Lower leg skin (tissue), 4 donors: ENCODE results near the gene VAV2. TPM values are rescaled to one million over a fixed set of nuclear protein-coding genes. Genes with fewer than 3 reads are reported as not detected.
"Not testable (repeated sequence)": the region's sequence is repeated elsewhere in the genome, so short reads cannot be mapped to it uniquely, and the experiment has no call there.

Experiments
- DNase-seq, 2 donors: peaks; one replicate each; pipeline ENCODE4 v3.0.0-alpha.2; 2019; ENCODE audit warnings: low spot score in 2 of 2
- H3K4me3 ChIP-seq: fragments of 200-600 bp; sonication (generic); 2 replicates; pipeline ENCODE4 v1.5.1; 2017; ENCODE audit warnings: mild to moderate bottlenecking, low read depth; ENCODE audit not compliant: poor library complexity, severe bottlenecking
- CTCF ChIP-seq, 3 donors: fragments of 450-650 bp; IDR thresholded peaks; one replicate each; pipeline ENCODE4 v1.5.1; 2016; ENCODE audit warnings: antibody characterized with exemption in 3 of 3, mild to moderate bottlenecking in 3 of 3, moderate library complexity in 2 of 3
- POLR2A ChIP-seq, 2 donors: fragments of 450-650 bp; IDR thresholded peaks; one replicate each; pipeline ENCODE4 v1.6.1; 2016 to 2017; ENCODE audit warnings: antibody characterized with exemption in 2 of 2, mild to moderate bottlenecking in 1 of 2, moderate library complexity in 1 of 2
- WGBS, 2 donors: methylation state at CpG; one replicate each; pipeline ENCODE4 v1.1.5; 2018; 5-methylcytosine and 5-hydroxymethylcytosine counted together
- intact Hi-C: fragments of 100-400 bp; cut with DNase I; formaldehyde crosslinking; loops from one replicate; pipeline ENCODE4 v1.15.0; 2023; ENCODE audit warnings: low total_unique reads
- total RNA-seq, 4 donors: library from RNA; depleted of rRNA; stranded (reverse); fragments of >200 nt; gene quantifications; one replicate each; pipeline ENCODE4 v1.1.0, GENCODE V29; 2016

The VAV2 gene
- total RNA-seq, 4 donors from 2014 or later: 6.8 to 9.1 (median 7.5) TPM

DNA sequence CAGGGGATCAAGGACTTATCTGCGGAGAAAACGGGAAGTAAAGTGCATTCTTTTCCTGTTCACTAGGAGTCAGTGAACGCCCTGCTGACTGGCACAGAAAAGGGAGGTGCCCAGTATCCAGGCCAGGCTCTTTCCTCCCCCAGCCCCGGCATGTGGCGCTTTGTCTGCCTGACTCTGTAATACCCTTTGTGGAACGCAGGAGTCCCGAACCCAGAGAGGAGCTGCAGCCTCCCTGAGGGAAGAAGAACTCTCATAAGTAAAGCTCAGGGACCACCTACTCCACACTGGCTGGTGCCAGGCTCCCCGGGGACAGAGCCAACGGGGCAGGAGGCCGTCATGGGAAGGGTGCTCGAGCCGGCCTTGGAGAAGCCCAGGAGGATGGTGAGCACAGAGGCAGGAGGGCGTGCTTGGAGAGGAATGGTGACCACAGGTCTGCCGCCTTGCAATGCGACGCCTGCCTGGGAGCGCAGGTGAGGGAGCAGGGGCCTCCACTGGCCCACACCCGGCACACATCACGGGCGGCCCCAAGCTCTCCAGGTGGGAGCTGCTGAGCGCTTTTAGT is 31.5 kb downstream of the VAV2 start:
- H3K4me3 ChIP-seq: no peak overlapping the region
- intact Hi-C loops: no loop called here
- DNase-seq: no peak
- 67 to 73% methylated on average over 18 to 20 of the region's 21 CpGs for WGBS, 2 donors
- TF ChIP-seq CTCF (IDR thresholded peaks at IDR 0.05) (no peak), POLR2A (IDR thresholded peaks at IDR 0.05) (no peak)

DNA sequence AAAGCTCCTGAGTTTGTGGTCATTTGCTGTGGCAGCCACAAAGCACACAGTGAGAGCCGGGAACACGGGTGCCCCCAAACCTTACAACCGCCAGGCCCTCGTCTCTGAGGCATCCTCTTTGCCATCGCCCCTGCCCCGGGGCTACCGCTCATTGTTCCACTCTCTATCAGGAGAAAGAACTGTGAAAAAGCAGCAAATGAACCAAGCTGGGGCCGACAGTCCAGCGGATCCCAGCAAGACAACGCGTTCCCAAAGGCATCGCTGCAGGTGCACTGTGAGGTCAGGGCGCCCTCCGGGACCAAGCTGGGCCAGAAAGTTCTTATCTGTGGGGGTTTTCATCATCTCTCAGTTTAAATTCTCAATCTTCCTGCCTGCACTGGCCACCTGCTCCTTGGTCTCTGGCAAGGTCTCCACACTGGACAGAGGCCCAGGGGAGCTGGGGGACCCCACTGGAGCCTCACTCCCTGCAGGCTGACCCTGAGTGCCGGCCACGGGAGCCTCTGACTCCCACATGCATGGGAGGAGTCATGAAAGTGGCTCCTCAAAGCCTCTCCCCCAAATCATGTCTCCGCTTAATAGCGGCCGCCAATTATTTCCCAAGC is 32.1 kb downstream of the VAV2 start:
- 73% methylated on average over 19 of the region's 19 CpGs for WGBS, 2 donors
- H3K4me3 ChIP-seq: no peak overlapping the region
- DNase-seq: no peak
- no peak for TF ChIP-seq CTCF (IDR thresholded peaks at IDR 0.05)
- no peak for TF ChIP-seq POLR2A (IDR thresholded peaks at IDR 0.05)
- intact Hi-C loops: no loop called here

DNA sequence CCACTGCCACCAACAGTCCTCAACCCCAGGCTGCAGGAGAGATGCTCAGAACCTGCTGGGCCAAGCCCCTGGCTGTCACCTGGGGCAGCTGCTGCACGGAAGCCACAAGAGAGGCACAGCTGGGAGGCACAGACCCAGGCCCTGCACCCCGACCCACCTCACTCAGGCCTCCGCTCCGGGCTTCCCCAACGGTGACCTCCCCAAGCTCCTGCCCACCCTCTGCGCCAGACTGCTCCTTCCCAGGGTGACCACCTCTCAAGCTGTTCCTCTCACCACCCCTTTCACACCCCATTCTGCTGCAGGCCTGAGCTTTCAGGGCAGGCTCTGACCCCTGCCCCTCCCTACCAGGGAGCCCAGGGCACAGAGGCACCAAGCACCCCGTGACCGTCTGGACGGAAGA is 33.0 kb downstream of the VAV2 start:
- no peak for TF ChIP-seq POLR2A (IDR thresholded peaks at IDR 0.05)
- TF ChIP-seq CTCF (IDR thresholded peaks at IDR 0.05): no peak
- intact Hi-C loops: no loop called here
- DNase-seq: no peak
- no peak overlapping the region for H3K4me3 ChIP-seq
- 93% methylated on average over 9 of the region's 9 CpGs for WGBS, 2 donors

GRCh38 chr9:133958756-133959155 is 33.4 kb downstream of the VAV2 start:
- no peak for TF ChIP-seq CTCF (IDR thresholded peaks at IDR 0.05)
- intact Hi-C loops: no loop called here
- no peak for DNase-seq
- no peak overlapping the region for H3K4me3 ChIP-seq
- 45 to 56% methylated on average over 5 to 6 of the region's 6 CpGs for WGBS, 2 donors

DNA sequence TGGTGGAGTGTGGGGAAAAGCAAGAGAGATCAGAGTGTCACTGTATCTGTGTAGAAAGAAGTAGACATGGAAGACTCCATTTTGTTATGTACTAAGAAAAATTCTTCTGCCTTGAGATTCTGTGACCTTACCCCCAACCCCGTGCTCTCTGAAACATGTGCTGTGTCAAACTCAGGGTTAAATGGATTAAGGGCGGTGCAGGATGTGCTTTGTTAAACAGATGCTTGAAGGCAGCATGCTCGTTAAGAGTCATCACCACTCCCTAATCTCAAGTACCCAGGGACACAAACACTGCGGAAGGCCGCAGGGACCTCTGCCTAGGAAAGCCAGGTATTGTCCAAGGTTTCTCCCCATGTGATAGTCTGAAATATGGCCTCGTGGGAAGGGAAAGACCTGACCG is 34.4 kb downstream of the VAV2 start:
- intact Hi-C loops: not testable (repeated sequence)

GRCh38 chr9:133957328-133957727 is 34.8 kb downstream of the VAV2 start:
- TF ChIP-seq CTCF (IDR thresholded peaks at IDR 0.05) (no peak), POLR2A (IDR thresholded peaks at IDR 0.05) (no peak)
- DNase-seq: no peak
- intact Hi-C loops: no loop called here
- 72 to 73% methylated on average over 13 of the region's 13 CpGs for WGBS, 2 donors
- H3K4me3 ChIP-seq: no peak overlapping the region

More for the DNA sequence above, 34.4 kb downstream of the VAV2 start:
- DNase-seq, H3K4me3 ChIP-seq: not testable (repeated sequence)
- no CpG with 5 or more reads among the region's 7 CpGs for WGBS, 2 donors
